Neural cell (in vitro differentiated cells): ENCODE results near the gene RAB3A. TPM values are rescaled to one million over a fixed set of nuclear protein-coding genes. Genes with fewer than 3 reads are reported as not detected.

Experiments used
- H2AFZ ChIP-seq: fragments of 200-600, 300-800 bp; sonication (generic), shearing (Covaris generic); 2 replicates; pipeline ENCODE4 v1.6.0; 2014; ENCODE audit warnings: low read depth, mild to moderate bottlenecking, antibody characterized with exemption, low read length, moderate library complexity
- H3F3A ChIP-seq: fragments of 200-600 bp; shearing (Covaris generic); 2 replicates; pipeline ENCODE4 v1.6.1; 2016; ENCODE audit warnings: mild to moderate bottlenecking, moderate library complexity, mixed read lengths, antibody characterized with exemption, low read length; ENCODE audit not compliant: insufficient read depth, poor library complexity, severe bottlenecking
- H3K27ac ChIP-seq: fragments of 200-600, 300-800 bp; sonication (generic), shearing (Covaris generic); 2 replicates; pipeline ENCODE4 v1.5.1; 2014; ENCODE audit warnings: mild to moderate bottlenecking, low read length, moderate library complexity
- H3K27me3 ChIP-seq: fragments of 300-800, 200-600 bp; sonication (generic), shearing (Covaris generic); 2 replicates; pipeline ENCODE4 v1.6.0; 2014; ENCODE audit warnings: mild to moderate bottlenecking, low read depth, low read length, moderate library complexity; ENCODE audit not compliant: insufficient read depth
- H3K36me3 ChIP-seq: fragments of 300-800, 200-600 bp; sonication (generic), shearing (Covaris generic); 2 replicates; pipeline ENCODE4 v1.5.1; 2014; ENCODE audit warnings: mild to moderate bottlenecking, antibody characterized with exemption, low read length, moderate library complexity; ENCODE audit not compliant: insufficient read depth
- H3K4me2 ChIP-seq: fragments of 300-800, 200-600 bp; sonication (generic), shearing (Covaris generic); 2 replicates; pipeline ENCODE4 v1.6.0; 2014; ENCODE audit warnings: mild to moderate bottlenecking, low read length
- H3K4me3 ChIP-seq: fragments of 300-800, 200-600 bp; sonication (generic), shearing (Covaris generic); 2 replicates; pipeline ENCODE4 v1.5.1; 2014; ENCODE audit warnings: mild to moderate bottlenecking, low read length, moderate library complexity
- H3K79me2 ChIP-seq: fragments of 200-600 bp; shearing (Covaris generic); replicated peaks from 2 replicates; pipeline ENCODE4 v1.6.0; 2014; ENCODE audit warnings: mild to moderate bottlenecking, low read length, moderate library complexity; ENCODE audit not compliant: insufficient read depth
- H3K9ac ChIP-seq: fragments of 300-800, 200-600 bp; sonication (generic), shearing (Covaris generic); 2 replicates; pipeline ENCODE4 v1.6.1; 2016; ENCODE audit warnings: mild to moderate bottlenecking, low read length, mixed read lengths
- H3K9me2 ChIP-seq: fragments of 200-600 bp; shearing (Covaris generic); 2 replicates; pipeline ENCODE4 v1.6.1; 2016; ENCODE audit warnings: mild to moderate bottlenecking, low read length, mixed read lengths; ENCODE audit not compliant: insufficient read depth
- H3K9me3 ChIP-seq: fragments of 200-600, 300-800 bp; sonication (generic), shearing (Covaris generic); 2 replicates; pipeline ENCODE4 v1.6.1; 2016; ENCODE audit warnings: mild to moderate bottlenecking, mixed run types, low read length, moderate library complexity, mixed read lengths
- H4K20me1 ChIP-seq: fragments of 200-600 bp; shearing (Covaris generic); 2 replicates; pipeline ENCODE4 v1.6.1; 2016; ENCODE audit warnings: mild to moderate bottlenecking, mixed run types; ENCODE audit not compliant: insufficient read depth
- CTCF ChIP-seq: fragments of 450-650 bp; IDR thresholded peaks from 2 replicates; pipeline ENCODE4 v1.5.1; 2014; ENCODE audit warnings: antibody characterized with exemption, mild to moderate bottlenecking, moderate library complexity; ENCODE audit not compliant: poor library complexity, severe bottlenecking
- EP300 ChIP-seq: fragments of 450-650 bp; conservative IDR thresholded peaks from 2 replicates; pipeline ENCODE4 v1.6.1; 2014; ENCODE audit warnings: antibody characterized with exemption, mild to moderate bottlenecking, moderate library complexity; ENCODE audit not compliant: poor library complexity, severe bottlenecking
- EZH2 ChIP-seq: fragments of 200-600, 300-800 bp; shearing (Covaris generic), sonication (generic); IDR thresholded peaks from 2 replicates; pipeline ENCODE4 v1.6.1; 2014; ENCODE audit warnings: antibody characterized with exemption, low read length, borderline replicate concordance, mild to moderate bottlenecking; ENCODE audit not compliant: insufficient read depth, poor library complexity, severe bottlenecking
- MXI1 ChIP-seq: fragments of 450-650 bp; conservative IDR thresholded peaks from 2 replicates; pipeline ENCODE4 v1.6.1; 2014; ENCODE audit warnings: antibody characterized with exemption, mild to moderate bottlenecking; ENCODE audit not compliant: poor library complexity, severe bottlenecking
- POLR2AphosphoS5 ChIP-seq: IDR thresholded peaks from 2 replicates; pipeline ENCODE4 v1.6.1; 2012
- RAD21 ChIP-seq: fragments of 450-650 bp; conservative IDR thresholded peaks from 2 replicates; pipeline ENCODE4 v1.6.1; 2014; ENCODE audit warnings: antibody characterized with exemption, mild to moderate bottlenecking, moderate library complexity
- REST ChIP-seq: IDR thresholded peaks from 2 replicates; pipeline ENCODE4 v1.6.1; 2012; ENCODE audit warnings: borderline replicate concordance
- SMC3 ChIP-seq: fragments of 450-650 bp; conservative IDR thresholded peaks from 2 replicates; pipeline ENCODE4 v1.6.1; 2014; ENCODE audit warnings: antibody characterized with exemption, mild to moderate bottlenecking, moderate library complexity; ENCODE audit not compliant: poor library complexity
- TAF1 ChIP-seq: IDR thresholded peaks from 2 replicates; pipeline ENCODE4 v1.6.1; 2012; ENCODE audit warnings: low read depth
- polyA plus RNA-seq: library from polyadenylated mRNA; depleted of rRNA; stranded (reverse); fragments of >200 nt; gene quantifications from 2 replicates; pipeline ENCODE4 v1.2.3, GENCODE V29; 2014

RAB3A gene
- polyA plus RNA-seq, 1 donor from 2014 or later = 32.3 TPM

- TF ChIP-seq POLR2AphosphoS5 (peak; percentile 37), CTCF (peak; percentile 60), RAD21 (peak; percentile 56), TAF1 (no peak), SMC3 (peak; percentile 61), MXI1 (peak; percentile 38)
- H3K4me2 ChIP-seq = peak overlapping the region; percentile 51
These were observed 28.8 kb upstream of the RAB3A start for GRCh38 chr19:18232540-18233223.

GRCh38 chr19:18231775-18232174, 27.9 kb upstream of the RAB3A start:
- Histone ChIP-seq H3F3A (no peaks in the 10 kb centered on the region), H3K27me3 (peaks cover 33% of the 10 kb centered on the region), H3K9me3 (no peaks in the 10 kb centered on the region), H3K4me2 (no peak overlapping the region), H3K27ac (no peak overlapping the region), H3K9me2 (no peaks in the 10 kb centered on the region), H2AFZ (no peak overlapping the region), H3K36me3 (no peaks in the 10 kb centered on the region), H3K79me2 (no peaks in the 10 kb centered on the region), H4K20me1 (no peaks in the 10 kb centered on the region), H3K4me3 (no peak overlapping the region), H3K9ac (no peak overlapping the region)
- TF ChIP-seq MXI1 (no peak), TAF1 (no peak), REST (no peak), CTCF (no peak), EZH2 (no peak), RAD21 (no peak), EP300 (no peak), SMC3 (no peak), POLR2AphosphoS5 (no peak)

More at GRCh38 chr19:18232540-18233223, 28.8 kb upstream of the RAB3A start:
- no peaks in the 10 kb centered on the region for H3K9me3 ChIP-seq
- H3K79me2 ChIP-seq = no peaks in the 10 kb centered on the region
- H3K4me3 ChIP-seq = peak overlapping the region; percentile 80
- no peaks in the 10 kb centered on the region for H4K20me1 ChIP-seq
- H3K9me2 ChIP-seq = no peaks in the 10 kb centered on the region
- peak overlapping the region; percentile 47 for H3K27ac ChIP-seq
- peak overlapping the region; percentile 65 for H2AFZ ChIP-seq
- H3K9ac ChIP-seq = peak overlapping the region; percentile 73
- no peaks in the 10 kb centered on the region for H3F3A ChIP-seq
- H3K36me3 ChIP-seq = no peaks in the 10 kb centered on the region
- peaks cover 27% of the 10 kb centered on the region for H3K27me3 ChIP-seq
